ENCODE data around the gene ATF4. TPM values are rescaled to one million over a fixed set of nuclear protein-coding genes. Genes with fewer than 3 reads are reported as not detected.

The ATF4 gene
- total RNA-seq, 2 experiments from 2014 or later = 518 to 536 TPM

- no peak for ATAC-seq
- POLR2A ChIA-PET = interaction anchor here (0.5 to 13.6 kb wide), 11 partner anchors 9 to 419 kb away, joined by 3 to 234 read pairs (median 7); partner anchors contain the start of genes ATF4, MIEF1 and RPL3
- no peak for TF ChIP-seq CTCF (IDR thresholded peaks at IDR 0.05)
Observed at GRCh38 chr22:39524089-39524752, 3.9 kb downstream of the ATF4 start.

GRCh38 chr22:39524753-39525657 lies 4.6 kb downstream of the ATF4 start:
- Mint-ChIP-seq H3K4me3 (peak overlapping the region; percentile 32), H3K27ac (peak overlapping the region; percentile 62), H3K4me1 (ENCODE audit: low read depth) (peaks cover 70% of the 10 kb centered on the region), H3K9me3 (no peaks in the 10 kb centered on the region), H3K36me3 (ENCODE audit: low read depth) (peaks cover 75% of the 10 kb centered on the region), H3K27me3 (no peaks in the 10 kb centered on the region)
- intact Hi-C loops (cut with micrococcal nuclease) = loop anchor here (2.0 to 5.0 kb wide), 2 partner anchors 20 to 208 kb away; partner anchors contain the start of gene RPL3
- DNase-seq (no peak), ATAC-seq (no peak)
- no peak for TF ChIP-seq CTCF (IDR thresholded peaks at IDR 0.05)
- ChIA-PET POLR2A (interaction anchor here (0.5 to 13.6 kb wide), 12 partner anchors 10 to 418 kb away, joined by 3 to 234 read pairs (median 6); partner anchors contain the start of genes ATF4, MIEF1 and RPL3), CTCF (interaction anchor here (0.8 to 11.1 kb wide), 4 partner anchors 9 to 119 kb away, joined by 3 to 323 read pairs (median 16); partner anchors contain the start of gene MIEF1)

More at GRCh38 chr22:39524089-39524752, 3.9 kb downstream of the ATF4 start:
- Mint-ChIP-seq H3K27me3 (no peaks in the 10 kb centered on the region), H3K4me3 (peak overlapping the region; percentile 32), H3K27ac (peak overlapping the region; percentile 62), H3K36me3 (ENCODE audit: low read depth) (peaks cover 69% of the 10 kb centered on the region), H3K9me3 (no peaks in the 10 kb centered on the region), H3K4me1 (ENCODE audit: low read depth) (peaks cover 62% of the 10 kb centered on the region)
- peak; percentile 12 for DNase-seq
- CTCF ChIA-PET = interaction anchor here (1.2 to 11.1 kb wide), 3 partner anchors 11 to 27 kb away, joined by 3 to 323 read pairs (median 30); partner anchors contain the start of gene MIEF1
- intact Hi-C loops (cut with micrococcal nuclease) = loop anchor here (2.0 to 5.0 kb wide), 2 partner anchors 19 to 207 kb away; partner anchors contain the start of gene RPL3

GRCh38 chr22:39525658-39525975 lies 5.3 kb downstream of the ATF4 start:
- intact Hi-C loops (cut with micrococcal nuclease) = loop anchor here (2.0 kb wide), 1 partner anchor 21 kb away; a partner anchor contains a TSS
- no peak for DNase-seq
- Mint-ChIP-seq H3K27me3 (no peaks in the 10 kb centered on the region), H3K4me3 (no peak overlapping the region), H3K36me3 (ENCODE audit: low read depth) (peaks cover 76% of the 10 kb centered on the region), H3K9me3 (no peaks in the 10 kb centered on the region), H3K27ac (peak overlapping the region; percentile 62), H3K4me1 (ENCODE audit: low read depth) (peaks cover 75% of the 10 kb centered on the region)
- ATAC-seq = no peak
- ChIA-PET CTCF (interaction anchor here (0.8 to 11.1 kb wide), 4 partner anchors 9 to 119 kb away, joined by 3 to 323 read pairs (median 16); partner anchors contain the start of gene MIEF1), POLR2A (interaction anchor here (0.8 to 13.6 kb wide), 5 partner anchors 11 to 208 kb away, joined by 3 to 234 read pairs (median 21); partner anchors contain the start of genes ATF4, MIEF1 and RPL3)
- no peak for TF ChIP-seq CTCF (IDR thresholded peaks at IDR 0.05)

- intact Hi-C loops (cut with micrococcal nuclease) = no loop called here
- Mint-ChIP-seq H3K9me3 (no peaks in the 10 kb centered on the region), H3K36me3 (ENCODE audit: low read depth) (peaks cover 73% of the 10 kb centered on the region), H3K27ac (peak overlapping the region; percentile 84), H3K4me3 (no peak overlapping the region), H3K27me3 (no peaks in the 10 kb centered on the region), H3K4me1 (ENCODE audit: low read depth) (peaks cover 83% of the 10 kb centered on the region)
- no peak for TF ChIP-seq CTCF (IDR thresholded peaks at IDR 0.05)
- ChIA-PET POLR2A (interaction anchor here (3.5 to 13.6 kb wide), 3 partner anchors 12 to 209 kb away, joined by 12 to 234 read pairs (median 211); partner anchors contain the start of genes ATF4 and RPL3), CTCF (interaction anchor here (5.4 to 11.1 kb wide), 2 partner anchors 13 to 30 kb away, joined by 30 to 323 read pairs; partner anchors contain the start of gene MIEF1)
- DNase-seq = peak; percentile 54
- peak; percentile 13 for ATAC-seq
Observed at GRCh38 chr22:39526736-39527171, 6.4 kb downstream of the ATF4 start.
